Nephron progenitor cell (in vitro differentiated cells): ENCODE results near the gene DHRS3.

Source experiments
- DNase-seq: peaks from one replicate; pipeline ENCODE4 v3.0.0; 2021
- H3K27ac Mint-ChIP-seq: 2 replicates; pipeline ENCODE4 v1.8.0; 2021; ENCODE audit warnings: mild to moderate bottlenecking, moderate library complexity, mixed read lengths
- H3K27me3 Mint-ChIP-seq: 2 replicates; pipeline ENCODE4 v1.8.0; 2021; ENCODE audit warnings: mild to moderate bottlenecking, low read depth, mixed read lengths; ENCODE audit not compliant: poor library complexity
- H3K36me3 Mint-ChIP-seq: 2 replicates; pipeline ENCODE4 v1.8.0; 2021; ENCODE audit warnings: low read depth, mixed read lengths
- H3K4me1 Mint-ChIP-seq: 2 replicates; pipeline ENCODE4 v1.8.0; 2021; ENCODE audit warnings: mixed read lengths
- H3K4me3 Mint-ChIP-seq: 2 replicates; pipeline ENCODE4 v1.8.0; 2021; ENCODE audit warnings: mild to moderate bottlenecking, moderate library complexity, mixed read lengths
- H3K9me3 Mint-ChIP-seq: 2 replicates; pipeline ENCODE4 v1.8.0; 2021; ENCODE audit warnings: mild to moderate bottlenecking, moderate library complexity, mixed read lengths
- TF ChIP-seq, protein P1 (sequence below): fragments of 200-600 bp; sonication (generic); IDR thresholded peaks from 2 replicates; pipeline ENCODE4 v1.5.0; 2021; ENCODE audit warnings: antibody characterized with exemption

DHRS3 gene

GRCh38 chr1:12518931-12519692 lies 98.9 kb downstream of the DHRS3 start:
- TF ChIP-seq, protein P1, sequence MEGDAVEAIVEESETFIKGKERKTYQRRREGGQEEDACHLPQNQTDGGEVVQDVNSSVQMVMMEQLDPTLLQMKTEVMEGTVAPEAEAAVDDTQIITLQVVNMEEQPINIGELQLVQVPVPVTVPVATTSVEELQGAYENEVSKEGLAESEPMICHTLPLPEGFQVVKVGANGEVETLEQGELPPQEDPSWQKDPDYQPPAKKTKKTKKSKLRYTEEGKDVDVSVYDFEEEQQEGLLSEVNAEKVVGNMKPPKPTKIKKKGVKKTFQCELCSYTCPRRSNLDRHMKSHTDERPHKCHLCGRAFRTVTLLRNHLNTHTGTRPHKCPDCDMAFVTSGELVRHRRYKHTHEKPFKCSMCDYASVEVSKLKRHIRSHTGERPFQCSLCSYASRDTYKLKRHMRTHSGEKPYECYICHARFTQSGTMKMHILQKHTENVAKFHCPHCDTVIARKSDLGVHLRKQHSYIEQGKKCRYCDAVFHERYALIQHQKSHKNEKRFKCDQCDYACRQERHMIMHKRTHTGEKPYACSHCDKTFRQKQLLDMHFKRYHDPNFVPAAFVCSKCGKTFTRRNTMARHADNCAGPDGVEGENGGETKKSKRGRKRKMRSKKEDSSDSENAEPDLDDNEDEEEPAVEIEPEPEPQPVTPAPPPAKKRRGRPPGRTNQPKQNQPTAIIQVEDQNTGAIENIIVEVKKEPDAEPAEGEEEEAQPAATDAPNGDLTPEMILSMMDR: no peak
- Mint-ChIP-seq H3K4me3 (no peak overlapping the region), H3K4me1 (peaks cover 25% of the 10 kb centered on the region), H3K9me3 (no peaks in the 10 kb centered on the region), H3K36me3 (no peaks in the 10 kb centered on the region), H3K27me3 (peaks cover 3% of the 10 kb centered on the region), H3K27ac (peak overlapping the region; percentile 15)
- peak; percentile 39 for DNase-seq
